ENCODE data around the gene SERPINB1. TPM values are rescaled to one million over a fixed set of nuclear protein-coding genes. Genes with fewer than 3 reads are reported as not detected.
"Not testable (repeated sequence)": the region's sequence is repeated elsewhere in the genome, so short reads cannot be mapped to it uniquely, and the experiment has no call there.

SERPINB1 gene
- total RNA-seq, 1 experiment from 2014 or later: 82.3 TPM

GRCh38 chr6:2861060-2861821 lies 19.6 kb upstream of the SERPINB1 start:
- no peak for TF ChIP-seq EZH2 (IDR thresholded peaks at IDR 0.05; ENCODE audit: low read depth)
- no peak for TF ChIP-seq CTCF (conservative IDR thresholded peaks at IDR 0.05)
- H4K20me1 ChIP-seq (ENCODE audit: insufficient read depth): no peaks in the 10 kb centered on the region
- intact Hi-C loops (cut with micrococcal nuclease; ENCODE audit: unreplicated experiment): no loop called here
- H3K9me3 ChIP-seq (ENCODE audit: insufficient read depth, low read depth): no peaks in the 10 kb centered on the region
- no peaks in the 10 kb centered on the region for H3F3A ChIP-seq (ENCODE audit: insufficient read depth, low read depth)
- no peak overlapping the region for H3K4me2 ChIP-seq
- no peaks in the 10 kb centered on the region for H3K36me3 ChIP-seq (ENCODE audit: low read depth)
- no peaks in the 10 kb centered on the region for H3K27me3 ChIP-seq (ENCODE audit: insufficient read depth, low read depth)
- H2AFZ ChIP-seq: no peak overlapping the region
- ChIA-PET CTCF (interaction anchor here (0.6 kb wide), 1 partner anchor 62 kb away, joined by 11 read pairs; no protein-coding TSS in a partner anchor), POLR2A (ENCODE audit: unreplicated experiment) (no interaction called here)
- no peak for DNase-seq
- no peaks in the 10 kb centered on the region for H3K79me2 ChIP-seq (ENCODE audit: low read depth)
- H3K4me3 ChIP-seq: no peak overlapping the region
- BruUV-seq (replicated peaks): no TSS peak
- H3K9me2 ChIP-seq (ENCODE audit: insufficient read depth): no peaks in the 10 kb centered on the region
- no peak overlapping the region for H3K27ac ChIP-seq
- no peaks in the 10 kb centered on the region for H3K4me1 ChIP-seq (replicated peaks; ENCODE audit: insufficient read depth)

- BruUV-seq (replicated peaks); H3K27me3 ChIP-seq (ENCODE audit: insufficient read depth, low read depth); H4K20me1 ChIP-seq (ENCODE audit: insufficient read depth); H3K36me3 ChIP-seq (ENCODE audit: low read depth); intact Hi-C loops (cut with micrococcal nuclease; ENCODE audit: unreplicated experiment); H3K4me3 ChIP-seq; H3K9me3 ChIP-seq (ENCODE audit: insufficient read depth, low read depth); H3K4me2 ChIP-seq; CTCF ChIA-PET; DNase-seq; H2AFZ ChIP-seq; H3K9me2 ChIP-seq (ENCODE audit: insufficient read depth); H3F3A ChIP-seq (ENCODE audit: insufficient read depth, low read depth); H3K79me2 ChIP-seq (ENCODE audit: low read depth); POLR2A ChIA-PET (ENCODE audit: unreplicated experiment); H3K27ac ChIP-seq; H3K4me1 ChIP-seq (replicated peaks; ENCODE audit: insufficient read depth): not testable (repeated sequence)
Measured at GRCh38 chr6:2860706-2861059, 19.0 kb upstream of the SERPINB1 start.

- POLR2A ChIA-PET (ENCODE audit: unreplicated experiment); DNase-seq; CTCF ChIA-PET; H3K4me2 ChIP-seq; BruUV-seq (replicated peaks); H3K4me3 ChIP-seq; H3F3A ChIP-seq (ENCODE audit: insufficient read depth, low read depth); H4K20me1 ChIP-seq (ENCODE audit: insufficient read depth); H3K36me3 ChIP-seq (ENCODE audit: low read depth); H3K9me2 ChIP-seq (ENCODE audit: insufficient read depth); H3K27ac ChIP-seq; H3K79me2 ChIP-seq (ENCODE audit: low read depth); H3K9me3 ChIP-seq (ENCODE audit: insufficient read depth, low read depth); H3K27me3 ChIP-seq (ENCODE audit: insufficient read depth, low read depth); H2AFZ ChIP-seq; H3K4me1 ChIP-seq (replicated peaks; ENCODE audit: insufficient read depth): not testable (repeated sequence)
- intact Hi-C loops (cut with micrococcal nuclease; ENCODE audit: unreplicated experiment): loop anchor here (5.0 kb wide), 2 partner anchors 207 to 428 kb away; partner anchors contain the start of gene RIPK1
Measured at GRCh38 chr6:2859798-2860705, 18.4 kb upstream of the SERPINB1 start.

GRCh38 chr6:2859185-2859700 lies 17.6 kb upstream of the SERPINB1 start:
- CTCF ChIA-PET: no interaction called here

More at GRCh38 chr6:2859185-2859700, 17.6 kb upstream of the SERPINB1 start:
- Histone ChIP-seq H3F3A (ENCODE audit: insufficient read depth, low read depth) (peaks cover 2% of the 10 kb centered on the region; the same call in 1 of the 2 replicates), H2AFZ (no peak overlapping the region), H3K27me3 (ENCODE audit: insufficient read depth, low read depth) (no peaks in the 10 kb centered on the region), H3K4me3 (no peak overlapping the region), H3K4me1 (replicated peaks; ENCODE audit: insufficient read depth) (peaks cover 6% of the 10 kb centered on the region), H4K20me1 (ENCODE audit: insufficient read depth) (no peaks in the 10 kb centered on the region), H3K4me2 (no peak overlapping the region), H3K9me3 (ENCODE audit: insufficient read depth, low read depth) (no peaks in the 10 kb centered on the region), H3K27ac (no peak overlapping the region), H3K36me3 (ENCODE audit: low read depth) (no peaks in the 10 kb centered on the region), H3K9me2 (ENCODE audit: insufficient read depth) (no peaks in the 10 kb centered on the region), H3K79me2 (ENCODE audit: low read depth) (no peaks in the 10 kb centered on the region)
- TF ChIP-seq CTCF (conservative IDR thresholded peaks at IDR 0.05) (no peak), EZH2 (IDR thresholded peaks at IDR 0.05; ENCODE audit: low read depth) (no peak)
- POLR2A ChIA-PET (ENCODE audit: unreplicated experiment): no interaction called here
- intact Hi-C loops (cut with micrococcal nuclease; ENCODE audit: unreplicated experiment): loop anchor here (5.0 kb wide), 2 partner anchors 208 to 427 kb away; partner anchors contain the start of gene RIPK1
- BruUV-seq (replicated peaks): no TSS peak
- no peak for DNase-seq
